ENCODE measurements around the gene RPS6KA2. TPM values are rescaled to one million over a fixed set of nuclear protein-coding genes. Genes with fewer than 3 reads are reported as not detected.

The RPS6KA2 gene
- polyA plus RNA-seq, 1 donor from 2014 or later, result 4.9 TPM

GRCh38 chr6:166619912-166620311 is 7.1 kb downstream of the RPS6KA2 start:
- H3K27ac Mint-ChIP-seq, result no peak overlapping the region
- H3K9me3 Mint-ChIP-seq, result no peaks in the 10 kb centered on the region
- H3K36me3 Mint-ChIP-seq, result peaks cover 9% of the 10 kb centered on the region
- peaks cover 4% of the 10 kb centered on the region for H3K27me3 Mint-ChIP-seq
- peak overlapping the region in 1 of 4 donors; percentile 28 for H3K4me3 Mint-ChIP-seq
- H3K4me1 Mint-ChIP-seq, result no peaks in the 10 kb centered on the region

- Mint-ChIP-seq H3K4me1 (no peaks in the 10 kb centered on the region), H3K27me3 (peaks cover 4% of the 10 kb centered on the region), H3K27ac (no peak overlapping the region), H3K4me3 (no peak overlapping the region), H3K9me3 (no peaks in the 10 kb centered on the region), H3K36me3 (peaks cover 9% of the 10 kb centered on the region)
Observed at GRCh38 chr6:166618866-166619761, 7.9 kb downstream of the RPS6KA2 start.

GRCh38 chr6:166618251-166618650 is 8.8 kb downstream of the RPS6KA2 start:
- H3K9me3 Mint-ChIP-seq, result no peaks in the 10 kb centered on the region
- no peaks in the 10 kb centered on the region for H3K4me1 Mint-ChIP-seq
- H3K27me3 Mint-ChIP-seq, result peaks cover 4% of the 10 kb centered on the region
- H3K27ac Mint-ChIP-seq, result no peak overlapping the region
- peaks cover 9% of the 10 kb centered on the region for H3K36me3 Mint-ChIP-seq
- no peak overlapping the region for H3K4me3 Mint-ChIP-seq

- H3K27ac Mint-ChIP-seq, result no peak overlapping the region
- H3K36me3 Mint-ChIP-seq, result peaks cover 9% of the 10 kb centered on the region
- H3K4me1 Mint-ChIP-seq, result no peaks in the 10 kb centered on the region
- H3K27me3 Mint-ChIP-seq, result no peaks in the 10 kb centered on the region
- H3K4me3 Mint-ChIP-seq, result no peak overlapping the region
- H3K9me3 Mint-ChIP-seq, result no peaks in the 10 kb centered on the region
Observed at GRCh38 chr6:166617359-166617758, 9.7 kb downstream of the RPS6KA2 start.

GRCh38 chr6:166616261-166617238 is 10.5 kb downstream of the RPS6KA2 start:
- Mint-ChIP-seq H3K4me1 (no peaks in the 10 kb centered on the region), H3K4me3 (peak overlapping the region in 1 of 4 donors; percentile 60), H3K9me3 (no peaks in the 10 kb centered on the region), H3K27me3 (no peaks in the 10 kb centered on the region), H3K27ac (peak overlapping the region in 1 of 3 donors; percentile 65), H3K36me3 (peaks cover 9% of the 10 kb centered on the region)

GRCh38 chr6:166615059-166615770 is 11.8 kb downstream of the RPS6KA2 start:
- H3K27ac Mint-ChIP-seq, result no peak overlapping the region
- H3K36me3 Mint-ChIP-seq, result peaks cover 9% of the 10 kb centered on the region
- no peak overlapping the region for H3K4me3 Mint-ChIP-seq
- no peaks in the 10 kb centered on the region for H3K9me3 Mint-ChIP-seq
- no peaks in the 10 kb centered on the region for H3K27me3 Mint-ChIP-seq
- H3K4me1 Mint-ChIP-seq, result no peaks in the 10 kb centered on the region

- H3K27me3 Mint-ChIP-seq, result no peaks in the 10 kb centered on the region
- H3K4me1 Mint-ChIP-seq, result no peaks in the 10 kb centered on the region
- H3K9me3 Mint-ChIP-seq, result no peaks in the 10 kb centered on the region
- no peak overlapping the region for H3K4me3 Mint-ChIP-seq
- H3K36me3 Mint-ChIP-seq, result peaks cover 9% of the 10 kb centered on the region
- H3K27ac Mint-ChIP-seq, result peak overlapping the region in 1 of 3 donors; percentile 44
Observed at GRCh38 chr6:166614589-166614988, 12.5 kb downstream of the RPS6KA2 start.

GRCh38 chr6:166614171-166614583 is 12.9 kb downstream of the RPS6KA2 start:
- Mint-ChIP-seq H3K27ac (peak overlapping the region in 1 of 3 donors; percentile 44), H3K4me1 (no peaks in the 10 kb centered on the region), H3K9me3 (no peaks in the 10 kb centered on the region), H3K27me3 (no peaks in the 10 kb centered on the region), H3K4me3 (no peak overlapping the region), H3K36me3 (peaks cover 9% of the 10 kb centered on the region)

- Mint-ChIP-seq H3K4me1 (no peaks in the 10 kb centered on the region), H3K36me3 (peaks cover 2% of the 10 kb centered on the region), H3K27me3 (no peaks in the 10 kb centered on the region), H3K4me3 (no peak overlapping the region), H3K9me3 (no peaks in the 10 kb centered on the region), H3K27ac (no peak overlapping the region)
Observed at GRCh38 chr6:166613027-166613426, 14.0 kb downstream of the RPS6KA2 start.

GRCh38 chr6:166612471-166612881 is 14.6 kb downstream of the RPS6KA2 start:
- Mint-ChIP-seq H3K36me3 (peaks cover 2% of the 10 kb centered on the region), H3K27ac (no peak overlapping the region), H3K4me3 (no peak overlapping the region), H3K27me3 (no peaks in the 10 kb centered on the region), H3K4me1 (no peaks in the 10 kb centered on the region), H3K9me3 (no peaks in the 10 kb centered on the region)

- no peak overlapping the region for H3K4me3 Mint-ChIP-seq
- H3K4me1 Mint-ChIP-seq, result no peaks in the 10 kb centered on the region
- H3K27ac Mint-ChIP-seq, result no peak overlapping the region
- peaks cover under 1% of the 10 kb centered on the region for H3K36me3 Mint-ChIP-seq
- H3K9me3 Mint-ChIP-seq, result no peaks in the 10 kb centered on the region
- no peaks in the 10 kb centered on the region for H3K27me3 Mint-ChIP-seq
Observed at GRCh38 chr6:166611631-166612030, 15.4 kb downstream of the RPS6KA2 start.

- Mint-ChIP-seq H3K27me3 (peaks cover under 1% of the 10 kb centered on the region), H3K27ac (no peak overlapping the region), H3K9me3 (no peaks in the 10 kb centered on the region), H3K4me3 (no peak overlapping the region), H3K36me3 (no peaks in the 10 kb centered on the region), H3K4me1 (no peaks in the 10 kb centered on the region)
Observed at GRCh38 chr6:166610069-166610468, 17.0 kb downstream of the RPS6KA2 start.

- Mint-ChIP-seq H3K4me1 (no peaks in the 10 kb centered on the region), H3K36me3 (no peaks in the 10 kb centered on the region), H3K9me3 (no peaks in the 10 kb centered on the region), H3K27me3 (peaks cover 2% of the 10 kb centered on the region), H3K4me3 (no peak overlapping the region), H3K27ac (no peak overlapping the region)
Observed at GRCh38 chr6:166608774-166609173, 18.3 kb downstream of the RPS6KA2 start.

GRCh38 chr6:166605752-166606151 is 21.3 kb downstream of the RPS6KA2 start:
- H3K4me1 Mint-ChIP-seq, result no peaks in the 10 kb centered on the region
- no peaks in the 10 kb centered on the region for H3K36me3 Mint-ChIP-seq
- H3K9me3 Mint-ChIP-seq, result no peaks in the 10 kb centered on the region
- peaks cover 5% of the 10 kb centered on the region for H3K27me3 Mint-ChIP-seq
- H3K27ac Mint-ChIP-seq, result no peak overlapping the region
- H3K4me3 Mint-ChIP-seq, result no peak overlapping the region

GRCh38 chr6:166604911-166605310 is 22.1 kb downstream of the RPS6KA2 start:
- Mint-ChIP-seq H3K27ac (no peak overlapping the region), H3K4me3 (no peak overlapping the region), H3K27me3 (peaks cover 5% of the 10 kb centered on the region), H3K9me3 (no peaks in the 10 kb centered on the region), H3K4me1 (no peaks in the 10 kb centered on the region), H3K36me3 (no peaks in the 10 kb centered on the region)
